ENCODE data around the gene TNC.

The TNC gene

GRCh38 chr9:115068031-115068430 is 49.9 kb downstream of the TNC start:
- Mint-ChIP-seq H3K36me3 (ENCODE audit: low read depth) (no peaks in the 10 kb centered on the region), H3K4me3 (no peak overlapping the region), H3K27ac (no peak overlapping the region), H3K27me3 (peaks cover 47% of the 10 kb centered on the region), H3K4me1 (ENCODE audit: low read depth) (no peaks in the 10 kb centered on the region), H3K9me3 (no peaks in the 10 kb centered on the region)
- DNase-seq = no peak

GRCh38 chr9:115063058-115063845 is 54.7 kb downstream of the TNC start:
- Mint-ChIP-seq H3K9me3 (no peaks in the 10 kb centered on the region), H3K4me3 (no peak overlapping the region), H3K4me1 (ENCODE audit: low read depth) (no peaks in the 10 kb centered on the region), H3K27me3 (peaks cover 36% of the 10 kb centered on the region), H3K27ac (no peak overlapping the region), H3K36me3 (ENCODE audit: low read depth) (no peaks in the 10 kb centered on the region)
- no peak for DNase-seq

- Mint-ChIP-seq H3K4me1 (ENCODE audit: low read depth) (no peaks in the 10 kb centered on the region), H3K27me3 (peaks cover 48% of the 10 kb centered on the region), H3K9me3 (no peaks in the 10 kb centered on the region)
Measured at GRCh38 chr9:115058684-115059315, 59.2 kb downstream of the TNC start.

GRCh38 chr9:115058175-115058574 is 59.8 kb downstream of the TNC start:
- Mint-ChIP-seq H3K4me3 (no peak overlapping the region), H3K4me1 (ENCODE audit: low read depth) (no peaks in the 10 kb centered on the region), H3K27ac (no peak overlapping the region), H3K27me3 (peaks cover 48% of the 10 kb centered on the region), H3K9me3 (no peaks in the 10 kb centered on the region), H3K36me3 (ENCODE audit: low read depth) (no peaks in the 10 kb centered on the region)
- DNase-seq = no peak

More at GRCh38 chr9:115058684-115059315, 59.2 kb downstream of the TNC start:
- DNase-seq = no peak
- H3K27ac Mint-ChIP-seq = no peak overlapping the region
- H3K4me3 Mint-ChIP-seq = no peak overlapping the region
- H3K36me3 Mint-ChIP-seq (ENCODE audit: low read depth) = no peaks in the 10 kb centered on the region

- no peaks in the 10 kb centered on the region for H3K4me1 Mint-ChIP-seq (ENCODE audit: low read depth)
- no peaks in the 10 kb centered on the region for H3K36me3 Mint-ChIP-seq (ENCODE audit: low read depth)
- no peaks in the 10 kb centered on the region for H3K9me3 Mint-ChIP-seq
- no peak overlapping the region for H3K27ac Mint-ChIP-seq
- DNase-seq = no peak
- H3K27me3 Mint-ChIP-seq = peaks cover 50% of the 10 kb centered on the region
- H3K4me3 Mint-ChIP-seq = no peak overlapping the region
Measured at GRCh38 chr9:115057559-115057958, 60.4 kb downstream of the TNC start.

- no peak overlapping the region for H3K27ac Mint-ChIP-seq
- H3K36me3 Mint-ChIP-seq (ENCODE audit: low read depth) = no peaks in the 10 kb centered on the region
- no peaks in the 10 kb centered on the region for H3K9me3 Mint-ChIP-seq
- no peak overlapping the region for H3K4me3 Mint-ChIP-seq
- no peak for DNase-seq
- no peaks in the 10 kb centered on the region for H3K4me1 Mint-ChIP-seq (ENCODE audit: low read depth)
- H3K27me3 Mint-ChIP-seq = peaks cover 57% of the 10 kb centered on the region
Measured at GRCh38 chr9:115050002-115050490, 67.9 kb downstream of the TNC start.

GRCh38 chr9:115046824-115047223 is 71.1 kb downstream of the TNC start:
- no peaks in the 10 kb centered on the region for H3K9me3 Mint-ChIP-seq
- H3K4me1 Mint-ChIP-seq (ENCODE audit: low read depth) = peaks cover 21% of the 10 kb centered on the region
- H3K27me3 Mint-ChIP-seq = peaks cover 37% of the 10 kb centered on the region
- no peak for DNase-seq
- no peaks in the 10 kb centered on the region for H3K36me3 Mint-ChIP-seq (ENCODE audit: low read depth)
- no peak overlapping the region for H3K4me3 Mint-ChIP-seq
- H3K27ac Mint-ChIP-seq = no peak overlapping the region

- Mint-ChIP-seq H3K27ac (no peak overlapping the region), H3K27me3 (peaks cover 37% of the 10 kb centered on the region), H3K4me1 (ENCODE audit: low read depth) (peaks cover 26% of the 10 kb centered on the region), H3K4me3 (no peak overlapping the region), H3K9me3 (no peaks in the 10 kb centered on the region), H3K36me3 (ENCODE audit: low read depth) (no peaks in the 10 kb centered on the region)
- no peak for DNase-seq
Measured at GRCh38 chr9:115046199-115046598, 71.8 kb downstream of the TNC start.

GRCh38 chr9:115043632-115044031 is 74.3 kb downstream of the TNC start:
- no peaks in the 10 kb centered on the region for H3K36me3 Mint-ChIP-seq (ENCODE audit: low read depth)
- H3K4me1 Mint-ChIP-seq (ENCODE audit: low read depth) = peaks cover 31% of the 10 kb centered on the region
- no peak overlapping the region for H3K27ac Mint-ChIP-seq
- no peak for DNase-seq
- H3K4me3 Mint-ChIP-seq = no peak overlapping the region
- no peaks in the 10 kb centered on the region for H3K9me3 Mint-ChIP-seq
- H3K27me3 Mint-ChIP-seq = peaks cover 27% of the 10 kb centered on the region

GRCh38 chr9:115042781-115043509 is 75.0 kb downstream of the TNC start:
- Mint-ChIP-seq H3K4me1 (ENCODE audit: low read depth) (peaks cover 31% of the 10 kb centered on the region), H3K27me3 (peaks cover 21% of the 10 kb centered on the region), H3K27ac (peak overlapping the region; percentile 9), H3K36me3 (ENCODE audit: low read depth) (no peaks in the 10 kb centered on the region), H3K9me3 (no peaks in the 10 kb centered on the region), H3K4me3 (no peak overlapping the region)
- peak; percentile 37 for DNase-seq

- H3K27ac Mint-ChIP-seq = no peak overlapping the region
- peaks cover 5% of the 10 kb centered on the region for H3K27me3 Mint-ChIP-seq
- H3K4me3 Mint-ChIP-seq = no peak overlapping the region
- no peaks in the 10 kb centered on the region for H3K36me3 Mint-ChIP-seq (ENCODE audit: low read depth)
- no peaks in the 10 kb centered on the region for H3K9me3 Mint-ChIP-seq
- DNase-seq = no peak
- H3K4me1 Mint-ChIP-seq (ENCODE audit: low read depth) = peaks cover 57% of the 10 kb centered on the region
Measured at GRCh38 chr9:115039516-115040120, 78.3 kb downstream of the TNC start.

- H3K4me3 Mint-ChIP-seq = no peak overlapping the region
- no peaks in the 10 kb centered on the region for H3K9me3 Mint-ChIP-seq
- H3K27me3 Mint-ChIP-seq = peaks cover 8% of the 10 kb centered on the region
- no peaks in the 10 kb centered on the region for H3K36me3 Mint-ChIP-seq (ENCODE audit: low read depth)
- H3K4me1 Mint-ChIP-seq (ENCODE audit: low read depth) = peaks cover 48% of the 10 kb centered on the region
- DNase-seq = no peak
- H3K27ac Mint-ChIP-seq = no peak overlapping the region
Measured at GRCh38 chr9:115038178-115038577, 79.8 kb downstream of the TNC start.

GRCh38 chr9:115036691-115037090 is 81.3 kb downstream of the TNC start:
- no peak for DNase-seq
- Mint-ChIP-seq H3K9me3 (no peaks in the 10 kb centered on the region), H3K27me3 (peaks cover 8% of the 10 kb centered on the region), H3K4me3 (no peak overlapping the region), H3K27ac (peak overlapping the region; percentile 92), H3K36me3 (ENCODE audit: low read depth) (no peaks in the 10 kb centered on the region), H3K4me1 (ENCODE audit: low read depth) (peaks cover 36% of the 10 kb centered on the region)

- Mint-ChIP-seq H3K9me3 (no peaks in the 10 kb centered on the region), H3K27ac (peak overlapping the region; percentile 92), H3K4me3 (peak overlapping the region; percentile 54), H3K36me3 (ENCODE audit: low read depth) (no peaks in the 10 kb centered on the region), H3K4me1 (ENCODE audit: low read depth) (peaks cover 30% of the 10 kb centered on the region), H3K27me3 (peaks cover 8% of the 10 kb centered on the region)
- DNase-seq = peak; percentile 48
Measured at GRCh38 chr9:115035841-115036612, 81.9 kb downstream of the TNC start.
